Sigmoid colon (tissue), 4 donors: ENCODE results near the gene ARL13B.
A peak's percentile ranks its signal among the peaks of the same experiment; 100 is the strongest.

Experiments used
- EP300 ChIP-seq, 4 donors: sonication (generic); formaldehyde crosslinking; IDR thresholded peaks; one replicate each; pipeline ENCODE4 v1.6.1; 2017; ENCODE audit warnings: antibody characterized with exemption in 4 of 4
- POLR2A ChIP-seq, 2 donors: fragments of 450-650 bp; IDR thresholded peaks; one replicate each; pipeline ENCODE4 v1.6.1; 2016; ENCODE audit warnings: antibody characterized with exemption in 2 of 2, mild to moderate bottlenecking in 2 of 2, moderate library complexity in 2 of 2
- TF ChIP-seq, protein P1 (sequence below), 4 experiments: fragments of 450-650 bp in 3 of 4; fragments of 200-600 bp in 1 of 4; IDR thresholded peaks; one replicate each; pipeline ENCODE4 v1.5.1; 2016 to 2019; ENCODE audit warnings: antibody characterized with exemption in 4 of 4, mild to moderate bottlenecking in 3 of 4, moderate library complexity in 2 of 4

- TF ChIP-seq, protein P1, sequence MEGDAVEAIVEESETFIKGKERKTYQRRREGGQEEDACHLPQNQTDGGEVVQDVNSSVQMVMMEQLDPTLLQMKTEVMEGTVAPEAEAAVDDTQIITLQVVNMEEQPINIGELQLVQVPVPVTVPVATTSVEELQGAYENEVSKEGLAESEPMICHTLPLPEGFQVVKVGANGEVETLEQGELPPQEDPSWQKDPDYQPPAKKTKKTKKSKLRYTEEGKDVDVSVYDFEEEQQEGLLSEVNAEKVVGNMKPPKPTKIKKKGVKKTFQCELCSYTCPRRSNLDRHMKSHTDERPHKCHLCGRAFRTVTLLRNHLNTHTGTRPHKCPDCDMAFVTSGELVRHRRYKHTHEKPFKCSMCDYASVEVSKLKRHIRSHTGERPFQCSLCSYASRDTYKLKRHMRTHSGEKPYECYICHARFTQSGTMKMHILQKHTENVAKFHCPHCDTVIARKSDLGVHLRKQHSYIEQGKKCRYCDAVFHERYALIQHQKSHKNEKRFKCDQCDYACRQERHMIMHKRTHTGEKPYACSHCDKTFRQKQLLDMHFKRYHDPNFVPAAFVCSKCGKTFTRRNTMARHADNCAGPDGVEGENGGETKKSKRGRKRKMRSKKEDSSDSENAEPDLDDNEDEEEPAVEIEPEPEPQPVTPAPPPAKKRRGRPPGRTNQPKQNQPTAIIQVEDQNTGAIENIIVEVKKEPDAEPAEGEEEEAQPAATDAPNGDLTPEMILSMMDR (IDR thresholded peaks at IDR 0.05), result peak in 1 of 4 experiments; percentile 9
- TF ChIP-seq POLR2A (IDR thresholded peaks at IDR 0.05) (no peak), EP300 (IDR thresholded peaks at IDR 0.05) (no peak)
Observed at GRCh38 chr3:94061297-94061696, 81.3 kb downstream of the ARL13B start.
